HCT116 (cell line): ENCODE measurements around the gene SLC9A9. TPM values are rescaled to one million over a fixed set of nuclear protein-coding genes. Genes with fewer than 3 reads are reported as not detected.

Experiments used
- ATAC-seq: fragments of 200-7000 bp; cut with Tn5 transposase; 2 replicates; pipeline ENCODE4 v1.9.1; 2020; ENCODE audit warnings: mild to moderate bottlenecking, moderate library complexity
- BruUV-seq: library from RNA; stranded (reverse); fragments of 400-500 nt; replicated peaks from 2 replicates; lab custom pipeline; 2021; lab: Mats Ljungman, UMichigan
- CTCF ChIA-PET: fragments of 300-600 bp; sonication (Branson Sonifier 250); formaldehyde crosslinking; loops from one replicate; lab custom pipeline; 2021; ENCODE audit warnings: antibody characterized with exemption; lab: Charles Lee
- POLR2A ChIA-PET: fragments of 300-600, 350-600 bp; sonication (Branson Sonifier 250); formaldehyde crosslinking; loops from one replicate; lab custom pipeline; 2021; ENCODE audit warnings: antibody characterized with exemption; lab: Charles Lee
- RAD21 ChIA-PET, 2 experiments: fragments of 300-600 bp; sonication (Branson Sonifier 250); formaldehyde crosslinking; loops; one replicate each; lab custom pipeline; 2023; ENCODE audit warnings: low total read pairs in 2 of 2; ENCODE audit not compliant: uncharacterized antibody in 2 of 2, unreplicated experiment in 2 of 2, low non-redundant PET in 1 of 2; lab: Charles Lee
- DNase-seq: peaks from one replicate; pipeline ENCODE4 v3.0.0-alpha.2; 2010; ENCODE audit warnings: low read depth, low spot score
- H2AFZ ChIP-seq: fragments of 200-600 bp; shearing (Covaris generic), sonication (generic); 2 replicates; pipeline ENCODE4 v1.6.1; 2017; ENCODE audit warnings: low read depth, mixed run types, mixed read lengths, antibody characterized with exemption, low read length; ENCODE audit not compliant: poor library complexity, severe bottlenecking
- H3K27ac ChIP-seq: 2 replicates; pipeline ENCODE4 v1.5.1; 2012; ENCODE audit warnings: low read depth, low read length
- H3K27me3 ChIP-seq: fragments of 200-600 bp; sonication (generic); 2 replicates; pipeline ENCODE4 v1.6.1; 2016; ENCODE audit warnings: mixed run types, low read length, mixed read lengths; ENCODE audit not compliant: insufficient read depth
- H3K36me3 ChIP-seq, 2 experiments: fragments of 200-500 bp in 1 of 2; fragments of 200-600 bp in 1 of 2; sonication (Bioruptor generic) in 1 of 2; sonication (generic) in 1 of 2; 2 replicates each; pipeline versions ENCODE4 v1.5.1 to v1.6.1; 2014 to 2016; ENCODE audit warnings: low read length in 2 of 2, inconsistent platforms in 1 of 2, mixed read lengths in 1 of 2, mixed run types in 1 of 2; ENCODE audit not compliant: insufficient read depth in 2 of 2, control insufficient read depth in 1 of 2
- H3K4me1 ChIP-seq, 2 experiments: fragments of 200-600 bp in 1 of 2; sonication (generic) in 1 of 2; 2 replicates each; pipeline versions ENCODE4 v1.5.1 to v1.6.1; 2012 to 2017; ENCODE audit warnings: low read length in 2 of 2, inconsistent platforms in 1 of 2, mild to moderate bottlenecking in 1 of 2, mixed read lengths in 1 of 2, mixed run types in 1 of 2, moderate library complexity in 1 of 2; ENCODE audit not compliant: insufficient read depth in 2 of 2, control insufficient read depth in 1 of 2
- H3K4me2 ChIP-seq: fragments of 200-600 bp; sonication (generic); 2 replicates; pipeline ENCODE4 v1.6.1; 2017; ENCODE audit warnings: mixed run types, low read length, mixed read lengths
- H3K4me3 ChIP-seq, 2 experiments: fragments of 200-600 bp in 1 of 2; sonication (generic) in 1 of 2; replicated peaks in 1 of 2; 2 replicates each; pipeline ENCODE4 v1.5.1; 2011 to 2016; ENCODE audit warnings: low read length in 2 of 2, control low read depth in 1 of 2, low read depth in 1 of 2, mild to moderate bottlenecking in 1 of 2, mixed read lengths in 1 of 2, mixed run types in 1 of 2
- H3K79me2 ChIP-seq: fragments of 200-600 bp; sonication (generic); 2 replicates; pipeline ENCODE4 v1.6.1; 2017; ENCODE audit warnings: mild to moderate bottlenecking, mixed run types, low read length, moderate library complexity, mixed read lengths; ENCODE audit not compliant: insufficient read depth
- H3K9ac ChIP-seq: fragments of 200-600 bp; sonication (generic); 2 replicates; pipeline ENCODE4 v1.6.1; 2016; ENCODE audit warnings: low read length, mixed read lengths
- H3K9me2 ChIP-seq: fragments of 200-600 bp; sonication (generic), shearing (Covaris generic); 2 replicates; pipeline ENCODE4 v1.6.1; 2017; ENCODE audit warnings: mixed run types, mild to moderate bottlenecking, moderate library complexity; ENCODE audit not compliant: insufficient read depth
- H3K9me3 ChIP-seq, 2 experiments: fragments of 200-500 bp in 1 of 2; fragments of 200-600 bp in 1 of 2; sonication (Bioruptor generic) in 1 of 2; sonication (generic) in 1 of 2; 2 replicates each; pipeline ENCODE4 v1.6.1; 2014 to 2017; ENCODE audit warnings: low read length in 2 of 2, mixed read lengths in 2 of 2, inconsistent platforms in 1 of 2, low read depth in 1 of 2, mild to moderate bottlenecking in 1 of 2, mixed run types in 1 of 2, moderate library complexity in 1 of 2; ENCODE audit not compliant: control insufficient read depth in 1 of 2, insufficient read depth in 1 of 2
- H4K20me1 ChIP-seq: fragments of 200-600 bp; sonication (generic), shearing (Covaris generic); 2 replicates; pipeline ENCODE4 v1.6.1; 2017; ENCODE audit warnings: mixed run types, mild to moderate bottlenecking, moderate library complexity; ENCODE audit not compliant: insufficient read depth
- ATF3 ChIP-seq: IDR thresholded peaks from 2 replicates; pipeline ENCODE4 v1.6.1; 2012
- CBX3 ChIP-seq: IDR thresholded peaks from 2 replicates; pipeline ENCODE4 v1.6.1; 2012; ENCODE audit warnings: low read depth
- EGR1 ChIP-seq: IDR thresholded peaks from 2 replicates; pipeline ENCODE4 v1.6.1; 2012; ENCODE audit warnings: low read depth
- ELF1 ChIP-seq: IDR thresholded peaks from 2 replicates; pipeline ENCODE4 v1.6.1; 2012; ENCODE audit warnings: low read depth, borderline replicate concordance
- EZH2phosphoT487 ChIP-seq: fragments of 200-600 bp; IDR thresholded peaks from 2 replicates; pipeline ENCODE4 v1.6.1; 2018; ENCODE audit warnings: antibody characterized with exemption, borderline replicate concordance
- POLR2AphosphoS5 ChIP-seq: IDR thresholded peaks from 2 replicates; pipeline ENCODE4 v1.6.1; 2011; ENCODE audit warnings: mild to moderate bottlenecking, low read depth, low read length, moderate library complexity
- REST ChIP-seq: IDR thresholded peaks from 2 replicates; pipeline ENCODE4 v1.6.1; 2012; ENCODE audit warnings: low read depth
- SP1 ChIP-seq: IDR thresholded peaks from 2 replicates; pipeline ENCODE4 v1.6.1; 2012; ENCODE audit warnings: low read depth
- SRF ChIP-seq: IDR thresholded peaks from 2 replicates; pipeline ENCODE4 v1.6.1; 2012; ENCODE audit warnings: low read depth
- intact Hi-C: fragments of 100-400 bp; cut with micrococcal nuclease; formaldehyde crosslinking; loops from 2 replicates; pipeline ENCODE4 v1.10.0; 2022
- total RNA-seq: library from RNA; stranded (reverse); gene quantifications from one replicate; pipeline ENCODE4 v1.2.1, GENCODE V29; 2021; ENCODE audit not compliant: unreplicated experiment
- TF ChIP-seq, protein P1 (sequence below): IDR thresholded peaks from 2 replicates; pipeline ENCODE4 v1.6.1; 2011; ENCODE audit warnings: mild to moderate bottlenecking, low read length, moderate library complexity; ENCODE audit not compliant: insufficient replicate concordance; ENCODE audit errors: extremely low read depth

The SLC9A9 gene
- total RNA-seq, 1 experiment from 2014 or later = 0.20 TPM

DNA sequence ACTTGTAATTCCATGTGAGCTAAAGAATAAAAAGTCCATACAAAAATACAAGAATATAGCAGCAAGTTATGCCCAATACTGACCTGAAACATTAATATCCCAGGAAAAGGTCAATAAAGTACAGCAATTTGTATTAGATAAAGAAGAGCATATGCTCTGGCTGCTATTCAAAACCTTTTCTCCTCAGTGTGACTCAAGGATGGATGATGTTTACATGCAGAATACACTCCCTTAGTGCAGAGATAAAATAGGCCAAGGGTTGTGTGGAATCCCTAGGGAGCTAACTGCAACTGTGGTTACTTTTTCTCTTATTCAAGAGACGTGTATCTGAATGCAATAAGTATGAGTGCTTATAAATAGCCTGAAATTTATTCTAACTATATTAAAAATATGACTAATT lies 78.7 kb downstream of the SLC9A9 start:
- Histone ChIP-seq H3K79me2 (no peaks in the 10 kb centered on the region), H3K36me3 (no peaks in the 10 kb centered on the region), H4K20me1 (no peaks in the 10 kb centered on the region), H3K9me3 (no peaks in the 10 kb centered on the region), H3K4me1 (no peaks in the 10 kb centered on the region), H3K27me3 (0 out of 2 replicates have a peak, but pooled peaks cover 5% of the 10 kb centered on the region), H3K27ac (no peak overlapping the region), H3K4me2 (no peak overlapping the region), H3K9me2 (no peaks in the 10 kb centered on the region), H3K9ac (no peak overlapping the region), H2AFZ (no peak overlapping the region), H3K4me3 (no peak overlapping the region)
- CTCF ChIA-PET = no interaction called here
- RAD21 ChIA-PET = no interaction called here
- intact Hi-C loops = no loop called here
- POLR2A ChIA-PET = no interaction called here
- no TSS peak for BruUV-seq
- DNase-seq = no peak
- TF ChIP-seq EGR1 (no peak), REST (no peak), EZH2phosphoT487 (no peak), POLR2AphosphoS5 (no peak), CBX3 (no peak), ELF1 (no peak), ATF3 (no peak), SRF (no peak), SP1 (no peak)
- TF ChIP-seq, protein P1, sequence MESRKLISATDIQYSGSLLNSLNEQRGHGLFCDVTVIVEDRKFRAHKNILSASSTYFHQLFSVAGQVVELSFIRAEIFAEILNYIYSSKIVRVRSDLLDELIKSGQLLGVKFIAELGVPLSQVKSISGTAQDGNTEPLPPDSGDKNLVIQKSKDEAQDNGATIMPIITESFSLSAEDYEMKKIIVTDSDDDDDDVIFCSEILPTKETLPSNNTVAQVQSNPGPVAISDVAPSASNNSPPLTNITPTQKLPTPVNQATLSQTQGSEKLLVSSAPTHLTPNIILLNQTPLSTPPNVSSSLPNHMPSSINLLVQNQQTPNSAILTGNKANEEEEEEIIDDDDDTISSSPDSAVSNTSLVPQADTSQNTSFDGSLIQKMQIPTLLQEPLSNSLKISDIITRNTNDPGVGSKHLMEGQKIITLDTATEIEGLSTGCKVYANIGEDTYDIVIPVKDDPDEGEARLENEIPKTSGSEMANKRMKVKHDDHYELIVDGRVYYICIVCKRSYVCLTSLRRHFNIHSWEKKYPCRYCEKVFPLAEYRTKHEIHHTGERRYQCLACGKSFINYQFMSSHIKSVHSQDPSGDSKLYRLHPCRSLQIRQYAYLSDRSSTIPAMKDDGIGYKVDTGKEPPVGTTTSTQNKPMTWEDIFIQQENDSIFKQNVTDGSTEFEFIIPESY = no peak
- no peak for ATAC-seq
